IMR-90 (cell line): ENCODE results near the gene PPP1R14C. TPM values are rescaled to one million over a fixed set of nuclear protein-coding genes. Genes with fewer than 3 reads are reported as not detected.

Experiments used
- ATAC-seq: fragments of 200-7000 bp; cut with Tn5 transposase; 2 replicates; pipeline ENCODE4 v1.9.1; 2020; ENCODE audit warnings: low read depth, mild to moderate bottlenecking, moderate library complexity
- BruUV-seq: library from RNA; stranded (reverse); fragments of 400-500 nt; replicated peaks from 2 replicates; lab custom pipeline; 2021; lab: Mats Ljungman, UMichigan
- CTCF ChIA-PET: fragments of 300-600 bp; formaldehyde crosslinking; extraction: SDS; loops from one replicate; lab custom pipeline; 2021; ENCODE audit warnings: antibody characterized with exemption; lab: Yijun Ruan, JAX
- POLR2A ChIA-PET: fragments of 300-600 bp; sonication (Branson Sonifier 250); formaldehyde crosslinking; loops from one replicate; lab custom pipeline; 2022; ENCODE audit warnings: antibody characterized with exemption; ENCODE audit not compliant: unreplicated experiment; lab: Charles Lee
- DNase-seq: peaks from one replicate; pipeline ENCODE4 v3.0.0; 2013
- H2AFZ ChIP-seq: replicated peaks from 2 replicates; pipeline ENCODE3; 2013; ENCODE audit warnings: low read length, mild to moderate bottlenecking; ENCODE audit not compliant: poor library complexity
- H2AK5ac ChIP-seq: 2 replicates; pipeline ENCODE4 v1.6.1; 2013; ENCODE audit warnings: low read depth, low read length, inconsistent platforms
- H2AK9ac ChIP-seq: replicated peaks from 2 replicates; pipeline ENCODE3; 2013; ENCODE audit warnings: mild to moderate bottlenecking, low read depth, low read length, moderate library complexity; ENCODE audit not compliant: poor library complexity
- H2BK120ac ChIP-seq: 2 replicates; pipeline ENCODE4 v1.6.1; 2013; ENCODE audit warnings: low read depth, low read length, inconsistent platforms
- H2BK15ac ChIP-seq: 3 replicates; pipeline ENCODE4 v1.6.1; 2013; ENCODE audit warnings: low read depth, low read length, inconsistent platforms
- H2BK20ac ChIP-seq: 2 replicates; pipeline ENCODE4 v1.6.1; 2013; ENCODE audit warnings: low read depth, mild to moderate bottlenecking, inconsistent platforms, low read length, moderate library complexity
- H2BK5ac ChIP-seq: 2 replicates; pipeline ENCODE4 v1.6.1; 2013; ENCODE audit warnings: mild to moderate bottlenecking, low read depth, low read length, inconsistent platforms; ENCODE audit not compliant: poor library complexity, severe bottlenecking
- H3K14ac ChIP-seq: replicated peaks from 2 replicates; pipeline ENCODE4 v1.6.1; 2013; ENCODE audit warnings: low read depth, low read length, inconsistent platforms
- H3K18ac ChIP-seq: 2 replicates; pipeline ENCODE4 v1.6.1; 2013; ENCODE audit warnings: low read depth, low read length, control low read depth
- H3K23ac ChIP-seq: 2 replicates; pipeline ENCODE4 v1.6.1; 2013; ENCODE audit warnings: low read depth, low read length, inconsistent platforms
- H3K27ac ChIP-seq: 2 replicates; pipeline ENCODE4 v1.5.1; 2013; ENCODE audit warnings: mild to moderate bottlenecking, control low read depth, low read length; ENCODE audit not compliant: insufficient read depth
- H3K27me3 ChIP-seq: 2 replicates; pipeline ENCODE4 v1.6.1; 2013; ENCODE audit warnings: low read length; ENCODE audit not compliant: control insufficient read depth, insufficient read depth
- H3K36me3 ChIP-seq: 2 replicates; pipeline ENCODE4 v1.6.1; 2013; ENCODE audit warnings: low read length, mixed read lengths; ENCODE audit not compliant: control insufficient read depth, insufficient read depth
- H3K4ac ChIP-seq: 2 replicates; pipeline ENCODE4 v1.6.1; 2013; ENCODE audit warnings: low read depth, low read length, inconsistent platforms
- H3K4me1 ChIP-seq: 2 replicates; pipeline ENCODE4 v1.6.1; 2013; ENCODE audit warnings: low read length, mixed read lengths; ENCODE audit not compliant: control insufficient read depth, insufficient read depth
- H3K4me2 ChIP-seq: 2 replicates; pipeline ENCODE4 v1.6.1; 2013; ENCODE audit warnings: low read depth, mild to moderate bottlenecking, control low read depth, low read length, moderate library complexity
- H3K4me3 ChIP-seq: 2 replicates; pipeline ENCODE4 v1.5.1; 2013; ENCODE audit warnings: low read depth, mild to moderate bottlenecking, control low read depth, low read length, moderate library complexity; ENCODE audit not compliant: insufficient read depth
- H3K56ac ChIP-seq: 2 replicates; pipeline ENCODE4 v1.6.1; 2013; ENCODE audit warnings: low read length, inconsistent platforms; ENCODE audit not compliant: insufficient read depth; ENCODE audit errors: extremely low read depth
- H3K79me1 ChIP-seq, 2 experiments: 2 replicates each; pipeline ENCODE4 v1.6.1; 2013; ENCODE audit warnings: low read length in 2 of 2, inconsistent platforms in 1 of 2, low read depth in 1 of 2
- H3K9ac ChIP-seq: 2 replicates; pipeline ENCODE4 v1.6.1; 2013; ENCODE audit warnings: low read depth, low read length, control low read depth
- H3K9me1 ChIP-seq: 2 replicates; pipeline ENCODE4 v1.6.1; 2013; ENCODE audit warnings: low read length, inconsistent platforms; ENCODE audit not compliant: insufficient read depth
- H3K9me3 ChIP-seq: 2 replicates; pipeline ENCODE4 v1.6.1; 2013; ENCODE audit warnings: low read length; ENCODE audit not compliant: control insufficient read depth, insufficient read depth
- H4K20me1 ChIP-seq: 2 replicates; pipeline ENCODE4 v1.6.1; 2013; ENCODE audit warnings: low read length, inconsistent platforms; ENCODE audit not compliant: insufficient read depth
- H4K5ac ChIP-seq: 2 replicates; pipeline ENCODE4 v1.6.1; 2013; ENCODE audit warnings: mild to moderate bottlenecking, low read depth, low read length, control low read depth
- H4K8ac ChIP-seq, 2 experiments: 2 replicates each; pipeline ENCODE4 v1.6.1; 2013; ENCODE audit warnings: low read depth in 2 of 2, low read length in 2 of 2, control low read depth in 1 of 2, inconsistent platforms in 1 of 2
- H4K91ac ChIP-seq: 2 replicates; pipeline ENCODE4 v1.6.1; 2013; ENCODE audit warnings: low read depth, low read length, inconsistent platforms; ENCODE audit not compliant: insufficient read depth
- FOS ChIP-seq: fragments of 150-350 bp; IDR thresholded peaks from 2 replicates; pipeline ENCODE4 v1.6.1; 2016; ENCODE audit warnings: low read depth, low read length
- MAFK ChIP-seq: IDR thresholded peaks from 2 replicates; pipeline ENCODE4 v1.6.1; 2012; ENCODE audit warnings: low read depth, low read length, improper control_type of control experiment
- WGBS, 2 experiments: methylation state at CpG; one replicate each; pipeline versions ENCODE4 v1.1.5 to v1.1.7; 2013; ENCODE audit warnings: missing lambda C conversion rate in 2 of 2; ENCODE audit not compliant: insufficient read length in 1 of 2; ENCODE audit errors: extremely low coverage in 2 of 2; 5-methylcytosine and 5-hydroxymethylcytosine counted together
- dilution Hi-C: fragments of 300-500 bp; cut with HindIII; formaldehyde crosslinking; loops from one replicate; pipeline ENCODE4 v1.14.3; 2018; ENCODE audit warnings: low sequenced_read_pairs; ENCODE audit not compliant: unreplicated experiment
- in situ Hi-C: fragments of 300-500 bp; cut with MboI; formaldehyde crosslinking; loops from 3 replicates; pipeline ENCODE4 v1.14.3; 2019; ENCODE audit warnings: low sequenced_read_pairs, inconsistent platforms, mixed read lengths
- intact Hi-C: fragments of 100-400 bp; cut with micrococcal nuclease; formaldehyde crosslinking; loops from 2 replicates; pipeline ENCODE4 v1.10.0; 2022
- polyA plus RNA-seq, 3 experiments: library from polyadenylated mRNA; depleted of rRNA; stranded (reverse); fragments of >200 nt; gene quantifications; 2 replicates each; pipeline ENCODE4 v1.2.3, GENCODE V29; 2012; ENCODE audit warnings: low replicate concordance in 1 of 3
- total RNA-seq: library from RNA; depleted of rRNA; stranded (reverse); fragments of >200 nt; gene quantifications from 2 replicates; pipeline ENCODE4 v1.2.3, GENCODE V29; 2012
- TF ChIP-seq, protein P1 (sequence below): conservative IDR thresholded peaks from 2 replicates; pipeline ENCODE4 v1.5.1; 2012; ENCODE audit warnings: mild to moderate bottlenecking, low read depth, low read length, improper control_type of control experiment

PPP1R14C gene
- total and polyA plus RNA-seq, 2 of the 4 experiments (the other 2 are of a cell fraction), result not detected

DNA sequence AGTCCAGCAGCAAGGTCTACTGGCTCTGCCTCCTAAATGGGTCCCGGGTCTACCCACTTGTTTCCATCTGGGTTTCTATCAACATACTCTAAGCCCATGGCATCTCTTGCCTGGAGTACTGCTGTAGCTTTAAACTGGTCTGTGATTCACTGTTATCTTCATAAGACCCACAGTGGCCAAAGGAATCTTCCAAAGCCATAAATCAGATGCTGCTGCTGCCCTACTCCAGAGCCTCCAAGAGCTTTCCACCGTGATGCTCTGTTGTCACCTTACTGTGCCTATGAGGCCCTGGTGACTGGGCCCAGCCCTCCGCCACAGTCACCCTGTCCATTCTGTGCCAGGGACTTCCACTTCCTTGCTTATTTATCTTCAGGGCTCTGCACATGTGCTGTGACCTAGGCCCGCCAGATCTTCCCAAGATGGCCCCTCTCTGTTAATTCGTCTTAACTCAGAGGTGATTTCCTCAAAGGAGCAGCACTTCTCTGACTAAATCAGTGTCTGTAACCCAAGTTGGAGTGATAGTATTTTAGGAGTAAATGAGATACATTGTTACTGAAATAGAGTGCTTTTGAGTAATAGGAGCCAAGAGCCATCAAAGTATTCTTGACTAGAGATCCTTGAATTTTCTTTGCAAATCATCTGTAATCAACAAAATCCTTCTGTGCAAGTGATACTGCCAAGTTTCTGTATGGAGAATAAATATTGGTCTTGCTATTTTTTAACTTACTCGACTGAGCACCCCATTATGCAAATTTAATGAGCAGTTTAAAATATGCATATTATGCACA, 102.5 kb downstream of the PPP1R14C start:
- in situ Hi-C loops, result no loop called here
- Histone ChIP-seq H3K18ac (no peak overlapping the region), H2BK20ac (no peak overlapping the region), H4K20me1 (no peaks in the 10 kb centered on the region), H3K9ac (no peak overlapping the region), H3K23ac (no peak overlapping the region), H2AK9ac (no peak overlapping the region), H3K4me2 (no peak overlapping the region), H3K27me3 (no peaks in the 10 kb centered on the region), H3K9me3 (no peaks in the 10 kb centered on the region; the same call in 1 of the 2 replicates), H2BK120ac (no peak overlapping the region), H3K79me1 (no peaks in the 10 kb centered on the region), H3K14ac (no peak overlapping the region), H3K4ac (no peak overlapping the region), H4K8ac (no peak overlapping the region), H2BK15ac (no peak overlapping the region), H3K4me3 (no peak overlapping the region), H3K9me1 (no peaks in the 10 kb centered on the region), H4K91ac (no peak overlapping the region), H3K27ac (no peak overlapping the region), H3K56ac (no peak overlapping the region), H3K4me1 (no peaks in the 10 kb centered on the region), H2AK5ac (no peak overlapping the region), H4K5ac (no peak overlapping the region), H3K36me3 (no peaks in the 10 kb centered on the region), H2AFZ (no peak overlapping the region), H2BK5ac (no peak overlapping the region)
- ChIA-PET POLR2A (no interaction called here), CTCF (no interaction called here)
- no peak for ATAC-seq
- dilution Hi-C loops, result no loop called here
- WGBS, 2 experiments, result 69% methylated on average over 3 of the region's 6 CpGs; no CpG with 5 or more reads in 1 of the 2 experiments
- BruUV-seq, result no TSS peak
- intact Hi-C loops, result no loop called here
- no peak for TF ChIP-seq MAFK
- TF ChIP-seq, protein P1, sequence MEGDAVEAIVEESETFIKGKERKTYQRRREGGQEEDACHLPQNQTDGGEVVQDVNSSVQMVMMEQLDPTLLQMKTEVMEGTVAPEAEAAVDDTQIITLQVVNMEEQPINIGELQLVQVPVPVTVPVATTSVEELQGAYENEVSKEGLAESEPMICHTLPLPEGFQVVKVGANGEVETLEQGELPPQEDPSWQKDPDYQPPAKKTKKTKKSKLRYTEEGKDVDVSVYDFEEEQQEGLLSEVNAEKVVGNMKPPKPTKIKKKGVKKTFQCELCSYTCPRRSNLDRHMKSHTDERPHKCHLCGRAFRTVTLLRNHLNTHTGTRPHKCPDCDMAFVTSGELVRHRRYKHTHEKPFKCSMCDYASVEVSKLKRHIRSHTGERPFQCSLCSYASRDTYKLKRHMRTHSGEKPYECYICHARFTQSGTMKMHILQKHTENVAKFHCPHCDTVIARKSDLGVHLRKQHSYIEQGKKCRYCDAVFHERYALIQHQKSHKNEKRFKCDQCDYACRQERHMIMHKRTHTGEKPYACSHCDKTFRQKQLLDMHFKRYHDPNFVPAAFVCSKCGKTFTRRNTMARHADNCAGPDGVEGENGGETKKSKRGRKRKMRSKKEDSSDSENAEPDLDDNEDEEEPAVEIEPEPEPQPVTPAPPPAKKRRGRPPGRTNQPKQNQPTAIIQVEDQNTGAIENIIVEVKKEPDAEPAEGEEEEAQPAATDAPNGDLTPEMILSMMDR, result no peak
- no peak for TF ChIP-seq FOS
- DNase-seq, result no peak
